GM12874 (cell line): ENCODE results near the gene S100A16.

Experiments
- TF ChIP-seq, protein P1 (sequence below): IDR thresholded peaks from 2 replicates; pipeline ENCODE4 v1.5.1; 2011; ENCODE audit warnings: low read depth, mild to moderate bottlenecking, control low read depth, low read length, moderate library complexity; ENCODE audit not compliant: insufficient read depth

The S100A16 gene

DNA sequence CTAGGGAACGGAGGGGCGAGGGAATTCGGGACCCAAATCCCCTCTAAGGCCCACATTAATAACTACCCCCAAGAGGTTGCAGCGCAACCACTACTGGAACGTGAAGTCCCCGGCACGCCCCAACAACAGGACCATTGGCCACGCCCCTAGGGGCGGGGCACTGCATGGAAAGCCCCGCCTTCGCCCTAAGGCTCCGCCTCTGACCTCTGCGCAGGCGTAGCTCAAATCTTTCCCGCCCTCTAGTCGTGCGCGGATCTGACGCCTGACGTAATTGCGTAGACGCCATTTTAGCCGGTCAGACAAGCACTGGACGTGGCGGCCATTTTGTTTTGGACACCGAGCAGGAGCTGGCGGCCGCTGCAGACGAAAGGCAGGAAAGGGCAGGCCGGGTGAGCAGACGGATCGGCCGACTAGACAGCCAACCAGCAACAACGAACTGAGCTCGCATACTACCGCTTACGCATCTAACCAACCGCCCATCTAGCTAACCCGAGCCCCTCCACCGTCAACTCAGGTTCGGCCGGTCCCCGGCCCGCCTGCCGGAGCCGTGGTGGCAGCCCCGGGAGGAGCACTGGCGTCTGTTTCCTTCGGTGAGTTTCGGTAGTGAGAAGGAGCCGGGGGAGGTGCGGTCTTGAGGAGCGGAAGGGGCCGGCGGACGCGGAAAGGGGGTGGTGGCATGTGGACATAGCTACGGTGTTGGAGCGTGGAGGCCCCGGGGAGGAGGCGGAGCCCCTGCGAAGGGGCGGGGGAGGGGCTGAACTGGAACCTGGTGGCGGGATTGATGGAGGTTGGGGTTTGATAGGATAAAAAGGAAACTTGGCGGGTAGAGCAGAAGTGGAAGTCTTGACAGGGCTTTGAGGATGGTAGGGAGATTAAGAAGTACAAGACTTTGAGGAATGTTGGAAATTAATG, 21.1 kb upstream of the S100A16 start, which contains the start of gene CHTOP:
Gene CHTOP, plus strand, starts transcription at position 313 of the 912 bp plus-strand sequence. CDS start 2,523 bp downstream, outside the sequence.
- TF ChIP-seq, protein P1, sequence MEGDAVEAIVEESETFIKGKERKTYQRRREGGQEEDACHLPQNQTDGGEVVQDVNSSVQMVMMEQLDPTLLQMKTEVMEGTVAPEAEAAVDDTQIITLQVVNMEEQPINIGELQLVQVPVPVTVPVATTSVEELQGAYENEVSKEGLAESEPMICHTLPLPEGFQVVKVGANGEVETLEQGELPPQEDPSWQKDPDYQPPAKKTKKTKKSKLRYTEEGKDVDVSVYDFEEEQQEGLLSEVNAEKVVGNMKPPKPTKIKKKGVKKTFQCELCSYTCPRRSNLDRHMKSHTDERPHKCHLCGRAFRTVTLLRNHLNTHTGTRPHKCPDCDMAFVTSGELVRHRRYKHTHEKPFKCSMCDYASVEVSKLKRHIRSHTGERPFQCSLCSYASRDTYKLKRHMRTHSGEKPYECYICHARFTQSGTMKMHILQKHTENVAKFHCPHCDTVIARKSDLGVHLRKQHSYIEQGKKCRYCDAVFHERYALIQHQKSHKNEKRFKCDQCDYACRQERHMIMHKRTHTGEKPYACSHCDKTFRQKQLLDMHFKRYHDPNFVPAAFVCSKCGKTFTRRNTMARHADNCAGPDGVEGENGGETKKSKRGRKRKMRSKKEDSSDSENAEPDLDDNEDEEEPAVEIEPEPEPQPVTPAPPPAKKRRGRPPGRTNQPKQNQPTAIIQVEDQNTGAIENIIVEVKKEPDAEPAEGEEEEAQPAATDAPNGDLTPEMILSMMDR: no peak

DNA sequence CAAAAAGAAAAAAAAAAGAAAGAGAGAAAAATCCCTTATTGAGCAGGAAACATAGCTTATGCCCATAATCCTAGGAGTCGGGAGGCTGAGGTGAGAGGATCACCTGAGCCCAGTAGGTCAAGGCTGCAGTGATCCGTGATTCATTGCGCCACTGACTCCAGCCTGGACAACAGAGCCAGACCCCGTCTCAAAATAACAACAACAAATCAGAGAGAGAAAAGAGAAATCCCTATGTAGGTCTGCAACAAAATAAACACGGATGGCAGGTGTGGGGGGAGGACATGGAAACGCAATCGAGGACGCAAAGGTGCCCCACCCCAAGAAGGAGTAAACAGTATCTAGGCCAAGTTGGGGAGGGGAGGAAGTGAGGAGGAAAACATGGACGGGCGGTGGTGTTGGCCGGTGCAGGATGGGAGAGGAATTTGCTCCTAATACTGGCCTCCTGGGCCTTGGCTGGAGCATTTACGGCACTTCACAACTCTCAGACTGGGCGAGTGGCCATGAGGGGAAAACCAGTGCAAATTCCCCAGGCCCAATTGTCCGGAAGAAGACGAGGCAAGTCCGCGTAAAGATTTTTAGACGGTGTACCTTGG, 20.3 kb upstream of the S100A16 start:
- TF ChIP-seq, protein P1: no peak

DNA sequence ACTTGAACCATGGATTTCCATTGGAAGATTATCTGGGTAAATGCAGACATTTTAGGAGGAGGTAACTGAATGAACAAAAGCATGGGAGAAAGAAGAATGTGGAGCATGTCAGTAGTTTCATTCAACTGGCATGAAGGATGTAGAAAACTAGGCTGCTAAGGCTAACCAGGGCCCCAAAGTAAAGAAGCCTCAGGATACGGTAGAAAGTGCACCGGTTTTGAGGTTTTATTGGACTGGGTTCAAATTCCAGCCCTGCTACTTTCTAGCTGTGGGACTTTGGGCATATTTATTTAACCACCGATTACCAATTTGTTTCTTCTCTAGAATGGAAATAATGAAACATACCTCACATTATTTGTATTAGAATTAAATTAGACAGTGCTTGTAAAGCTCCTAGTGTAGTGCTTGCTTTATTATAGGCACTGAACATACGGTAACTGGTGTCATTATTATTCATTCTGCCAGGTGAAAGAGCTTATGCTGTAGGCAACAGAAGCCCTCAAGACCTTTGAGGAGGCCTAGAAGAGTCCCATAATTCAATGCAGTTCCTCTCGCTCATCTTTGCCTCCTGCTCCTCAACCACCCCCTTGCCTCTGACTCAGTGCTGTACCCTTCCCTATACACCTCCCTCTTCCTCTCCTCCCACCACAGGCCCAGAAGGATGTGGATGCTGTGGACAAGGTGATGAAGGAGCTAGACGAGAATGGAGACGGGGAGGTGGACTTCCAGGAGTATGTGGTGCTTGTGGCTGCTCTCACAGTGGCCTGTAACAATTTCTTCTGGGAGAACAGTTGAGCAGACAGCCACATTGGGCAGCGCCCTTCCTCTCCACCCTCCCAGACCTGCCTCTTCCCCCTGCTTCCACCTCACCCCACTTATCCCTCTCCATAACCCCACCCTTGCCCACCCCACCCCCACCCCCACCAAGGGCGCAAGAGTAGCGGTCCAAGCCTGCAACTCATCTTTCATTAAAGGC, 18.4 kb upstream of the S100A16 start:
- TF ChIP-seq, protein P1: no peak

DNA sequence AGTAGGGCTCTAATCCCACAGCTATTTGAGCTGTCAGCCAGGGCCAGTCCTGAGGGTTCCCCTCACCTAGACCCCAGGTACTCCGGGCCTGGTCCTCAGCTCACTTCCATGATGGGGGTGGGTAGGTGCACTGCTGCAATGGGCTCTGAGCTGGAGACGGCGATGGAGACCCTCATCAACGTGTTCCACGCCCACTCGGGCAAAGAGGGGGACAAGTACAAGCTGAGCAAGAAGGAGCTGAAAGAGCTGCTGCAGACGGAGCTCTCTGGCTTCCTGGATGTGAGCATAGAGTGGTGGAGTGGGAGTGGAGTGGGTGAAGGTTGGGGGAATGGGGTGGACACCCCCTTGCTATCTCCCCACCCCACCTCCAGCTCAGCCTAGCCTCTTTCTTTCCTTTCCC, 17.4 kb upstream of the S100A16 start:
- TF ChIP-seq, protein P1: no peak

DNA sequence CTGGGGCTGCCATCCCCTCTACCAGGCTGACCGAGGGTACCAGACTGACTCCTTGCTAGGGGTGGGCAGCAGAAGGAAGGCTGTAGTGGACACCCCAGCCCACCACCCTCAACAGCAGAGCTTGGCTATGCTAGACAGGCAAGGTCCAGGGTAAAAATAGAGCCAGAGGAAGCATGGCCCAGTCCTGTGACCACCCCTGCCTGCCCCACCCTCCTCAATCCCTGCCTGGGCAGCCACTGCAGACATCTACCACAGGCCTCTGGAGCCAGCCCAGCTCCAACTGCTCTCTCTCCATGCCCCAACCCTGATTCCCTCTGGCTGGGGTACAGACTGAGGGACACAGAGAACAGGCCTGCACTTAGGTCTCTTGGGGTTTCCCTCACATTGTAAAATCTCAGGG, 17.0 kb upstream of the S100A16 start:
- TF ChIP-seq, protein P1: no peak

DNA sequence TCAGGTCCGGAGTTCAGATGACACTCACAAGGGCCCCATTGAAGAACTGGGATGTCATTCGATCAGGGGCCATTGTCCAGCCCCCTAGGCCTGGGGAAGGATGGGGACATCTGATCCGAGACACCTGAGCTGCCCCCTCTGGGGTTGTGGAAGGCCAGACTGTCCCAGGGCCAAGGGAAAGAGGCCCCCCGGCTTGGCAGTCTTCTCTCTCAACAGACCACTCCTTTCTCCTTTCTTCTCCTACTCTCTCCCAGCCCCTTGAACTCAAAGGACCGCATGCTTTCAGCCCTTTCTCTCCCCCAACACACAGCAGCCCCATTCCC, 16.4 kb upstream of the S100A16 start:
- TF ChIP-seq, protein P1: no peak
